Tibial nerve (tissue), 4 donors: ENCODE measurements around the gene MAPK13. TPM values are rescaled to one million over a fixed set of nuclear protein-coding genes. Genes with fewer than 3 reads are reported as not detected.

Experiments
- DNase-seq, 2 donors: peaks; one replicate each; pipeline ENCODE4 v3.0.0-alpha.2; 2019; ENCODE audit warnings: low spot score in 2 of 2
- H3K27ac ChIP-seq, 4 donors: fragments of 200-600 bp; sonication (generic) in 3 of 4; one replicate each; pipeline ENCODE4 v1.5.1; 2017 to 2019; ENCODE audit warnings: mild to moderate bottlenecking in 1 of 4
- H3K27me3 ChIP-seq, 2 donors: fragments of 200-600 bp; sonication (generic) in 1 of 2; one replicate each; pipeline versions ENCODE4 v1.5.1 to v1.6.0; 2017 to 2019
- H3K36me3 ChIP-seq, 3 donors: fragments of 200-600 bp; sonication (generic); one replicate each; pipeline ENCODE4 v1.5.1; 2018 to 2019
- H3K4me1 ChIP-seq, 4 donors: fragments of 200-600 bp; sonication (generic) in 3 of 4; one replicate each; pipeline ENCODE4 v1.5.1; 2017 to 2019
- H3K4me3 ChIP-seq, 4 donors: fragments of 200-600 bp; sonication (generic) in 3 of 4; one replicate each; pipeline ENCODE4 v1.5.1; 2017 to 2019; ENCODE audit warnings: mild to moderate bottlenecking in 1 of 4, moderate library complexity in 1 of 4
- H3K9me3 ChIP-seq, 4 donors: fragments of 200-600 bp; sonication (generic) in 3 of 4; one replicate each; pipeline ENCODE4 v1.5.1; 2017 to 2019
- CTCF ChIP-seq, 5 experiments: fragments of 200-600 bp in 3 of 5; fragments of 450-650 bp in 2 of 5; sonication (generic) in 3 of 5; IDR thresholded peaks; one replicate each; pipeline ENCODE4 v1.5.1; 2016 to 2019; ENCODE audit warnings: antibody characterized with exemption in 5 of 5, mild to moderate bottlenecking in 3 of 5, moderate library complexity in 2 of 5
- EP300 ChIP-seq, 2 donors: sonication (generic); formaldehyde crosslinking; IDR thresholded peaks; one replicate each; pipeline ENCODE4 v1.6.1; 2017; ENCODE audit warnings: antibody characterized with exemption in 2 of 2, mild to moderate bottlenecking in 1 of 2
- POLR2A ChIP-seq, 2 donors: fragments of 450-650 bp; IDR thresholded peaks; one replicate each; pipeline ENCODE4 v1.6.1; 2017; ENCODE audit warnings: antibody characterized with exemption in 2 of 2, mild to moderate bottlenecking in 2 of 2, moderate library complexity in 2 of 2
- WGBS, 2 donors: methylation state at CpG; one replicate each; pipeline ENCODE4 v1.1.5; 2018; 5-methylcytosine and 5-hydroxymethylcytosine counted together
- total RNA-seq, 4 donors: library from RNA; depleted of rRNA; stranded (reverse); fragments of >200 nt; gene quantifications; one replicate each; pipeline ENCODE4 v1.1.0, GENCODE V29; 2016

Gene MAPK13
- total RNA-seq, 4 donors from 2014 or later: 2.7 to 11.7 (median 7.2) TPM

DNA sequence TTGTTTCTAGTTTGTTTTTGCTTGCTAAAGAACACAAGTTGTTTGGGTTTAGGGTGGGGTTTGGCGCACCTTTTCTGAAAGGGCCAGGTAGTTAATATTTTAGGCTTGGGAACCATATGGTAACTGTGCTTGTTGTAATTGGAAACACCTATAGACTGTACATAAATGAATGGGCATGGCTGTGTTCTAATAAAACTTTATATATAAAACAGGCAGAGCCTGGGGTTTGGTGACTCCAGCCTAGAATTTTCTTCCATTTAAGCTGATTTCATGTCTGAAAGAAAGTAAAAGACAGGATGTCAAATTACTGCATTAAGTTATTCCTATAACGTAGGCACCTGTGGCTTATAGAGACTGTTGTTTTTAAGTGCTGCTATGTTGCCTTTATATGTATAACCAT is 36.1 kb upstream of the MAPK13 start:
- no peaks in the 10 kb centered on the region for H3K9me3 ChIP-seq
- no peaks in the 10 kb centered on the region for H3K27me3 ChIP-seq
- peaks cover 0 to 16% (median 2%) of the 10 kb centered on the region in 4 donors for H3K4me1 ChIP-seq
- 95 to 97% methylated on average over 2 of the region's 2 CpGs for WGBS, 2 donors
- TF ChIP-seq CTCF (IDR thresholded peaks at IDR 0.05): no peak
- TF ChIP-seq POLR2A (IDR thresholded peaks at IDR 0.05): no peak
- TF ChIP-seq EP300 (IDR thresholded peaks at IDR 0.05): no peak
- DNase-seq: no peak
- H3K36me3 ChIP-seq: peaks cover 0 to 37% (median 0%) of the 10 kb centered on the region in 3 donors
- H3K27ac ChIP-seq: peak overlapping the region in 2 of 4 donors; percentile 30 to 61
- no peak overlapping the region for H3K4me3 ChIP-seq

GRCh38 chr6:36094753-36095496 is 35.4 kb upstream of the MAPK13 start:
- peak overlapping the region in 3 of 4 donors; percentile 30 to 61 (median 37) for H3K27ac ChIP-seq
- H3K36me3 ChIP-seq: peaks cover 0 to 40% (median 0%) of the 10 kb centered on the region in 3 donors
- WGBS, 2 donors: 10 to 12% methylated on average over 9 of the region's 9 CpGs
- peaks cover 0 to 16% (median 2%) of the 10 kb centered on the region in 4 donors for H3K4me1 ChIP-seq
- peak; percentile 81 to 88 for DNase-seq
- peak in 1 of 2 donors; percentile 68 for TF ChIP-seq EP300 (IDR thresholded peaks at IDR 0.05)
- no peak for TF ChIP-seq POLR2A (IDR thresholded peaks at IDR 0.05)
- TF ChIP-seq CTCF (IDR thresholded peaks at IDR 0.05): peak; percentile 86 to 95 (median 92)
- no peak overlapping the region for H3K4me3 ChIP-seq
- no peaks in the 10 kb centered on the region for H3K9me3 ChIP-seq
- H3K27me3 ChIP-seq: no peaks in the 10 kb centered on the region

GRCh38 chr6:36095497-36096391 is 34.6 kb upstream of the MAPK13 start:
- DNase-seq: no peak
- no peaks in the 10 kb centered on the region for H3K27me3 ChIP-seq
- H3K4me3 ChIP-seq: no peak overlapping the region
- H3K27ac ChIP-seq: peak overlapping the region in 2 of 4 donors; percentile 37 to 61
- TF ChIP-seq POLR2A (IDR thresholded peaks at IDR 0.05) (no peak), EP300 (IDR thresholded peaks at IDR 0.05) (no peak), CTCF (IDR thresholded peaks at IDR 0.05) (peak in 2 of 5 experiments; percentile 6 to 26)
- no peaks in the 10 kb centered on the region for H3K9me3 ChIP-seq
- peaks cover 0 to 16% (median 2%) of the 10 kb centered on the region in 4 donors for H3K4me1 ChIP-seq
- peaks cover 0 to 42% (median 0%) of the 10 kb centered on the region in 3 donors for H3K36me3 ChIP-seq
- WGBS, 2 donors: 73 to 74% methylated on average over 8 of the region's 8 CpGs

DNA sequence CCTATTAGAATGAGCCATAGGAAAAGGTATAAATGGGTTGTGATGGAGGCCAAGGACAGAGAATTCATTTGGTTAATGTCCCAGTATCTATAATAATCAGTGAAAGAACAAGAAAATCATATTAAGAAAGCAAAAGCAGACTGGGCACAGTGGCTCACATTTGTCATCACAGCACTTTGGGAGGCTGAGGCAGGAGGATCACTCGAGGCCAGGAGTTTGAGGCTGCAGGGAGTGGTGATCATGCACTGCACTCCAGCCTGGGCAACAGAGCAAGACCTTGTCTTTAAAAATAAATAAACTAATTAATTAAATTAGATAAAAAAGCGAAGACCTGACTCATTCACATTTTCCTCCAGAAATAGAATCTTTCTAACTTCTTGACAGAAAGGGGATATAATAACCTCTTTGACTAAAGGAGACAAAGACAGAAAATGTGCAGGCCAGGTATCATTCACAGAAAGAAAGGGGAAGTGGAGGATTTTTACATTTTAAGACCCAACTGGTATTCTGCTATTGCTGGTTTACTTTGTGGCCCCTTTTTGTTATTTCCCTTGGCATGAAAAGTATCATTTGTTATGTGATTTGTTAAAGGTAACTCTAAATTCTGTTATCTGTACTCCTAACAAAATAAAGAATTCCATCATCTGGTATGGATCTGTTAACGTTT is 31.9 kb upstream of the MAPK13 start:
- Histone ChIP-seq H3K4me1 (peaks cover 0 to 16% (median 2%) of the 10 kb centered on the region in 4 donors), H3K9me3 (no peaks in the 10 kb centered on the region), H3K36me3 (peaks cover 0 to 42% (median 0%) of the 10 kb centered on the region in 3 donors), H3K4me3 (no peak overlapping the region), H3K27me3 (no peaks in the 10 kb centered on the region), H3K27ac (no peak overlapping the region)
- WGBS, 2 donors: 72 to 74% methylated on average over 3 of the region's 3 CpGs
- TF ChIP-seq CTCF (IDR thresholded peaks at IDR 0.05) (no peak), POLR2A (IDR thresholded peaks at IDR 0.05) (no peak), EP300 (IDR thresholded peaks at IDR 0.05) (no peak)
- DNase-seq: no peak
